M059J (cell line): ENCODE results near the gene ZNF200. TPM values are rescaled to one million over a fixed set of nuclear protein-coding genes. Genes with fewer than 3 reads are reported as not detected.
"Not testable (repeated sequence)": the region's sequence is repeated elsewhere in the genome, so short reads cannot be mapped to it uniquely, and the experiment has no call there.

Experiments used
- DNase-seq: peaks from one replicate; pipeline ENCODE4 v3.0.0-alpha.2; 2012; ENCODE audit warnings: low read depth
- total RNA-seq: library from RNA; depleted of rRNA; stranded (reverse); fragments of >200 nt; shearing (Covaris generic); gene quantifications from 2 replicates; pipeline ENCODE4 v1.2.3, GENCODE V29; 2014

The ZNF200 gene
- total RNA-seq, 1 experiment from 2014 or later = 17.4 TPM

DNA sequence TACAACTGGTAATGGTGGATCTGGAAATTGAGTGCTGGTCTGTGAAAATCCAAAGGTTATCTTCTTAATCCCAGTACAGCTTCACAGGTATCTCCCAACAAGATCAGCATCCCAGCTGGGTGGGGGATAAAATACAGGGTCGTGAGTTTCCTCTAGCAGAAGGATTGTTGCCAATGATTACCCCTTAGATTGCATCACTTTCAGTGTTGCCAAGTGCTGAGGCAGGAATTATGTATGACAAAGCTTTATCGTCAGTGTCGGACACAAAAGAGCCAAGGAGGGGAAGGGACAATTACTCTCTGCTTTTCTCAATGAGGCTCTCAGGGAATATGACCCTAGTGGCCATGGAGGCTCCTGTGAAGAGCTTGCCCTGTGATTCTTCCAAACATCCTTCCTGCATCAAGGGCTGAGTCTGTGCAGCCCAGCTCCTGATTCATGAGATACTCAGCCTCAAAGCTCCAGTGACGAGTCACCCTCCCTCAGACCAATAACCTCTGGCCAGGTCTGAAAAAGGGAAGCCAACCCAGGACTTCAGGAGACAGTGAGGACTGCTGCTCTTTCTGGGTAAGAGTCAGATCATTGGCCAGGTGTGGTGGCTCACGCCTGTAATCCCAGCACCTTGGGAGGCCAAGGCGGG is 31.9 kb downstream of the ZNF200 start:
- no peak for DNase-seq

DNA sequence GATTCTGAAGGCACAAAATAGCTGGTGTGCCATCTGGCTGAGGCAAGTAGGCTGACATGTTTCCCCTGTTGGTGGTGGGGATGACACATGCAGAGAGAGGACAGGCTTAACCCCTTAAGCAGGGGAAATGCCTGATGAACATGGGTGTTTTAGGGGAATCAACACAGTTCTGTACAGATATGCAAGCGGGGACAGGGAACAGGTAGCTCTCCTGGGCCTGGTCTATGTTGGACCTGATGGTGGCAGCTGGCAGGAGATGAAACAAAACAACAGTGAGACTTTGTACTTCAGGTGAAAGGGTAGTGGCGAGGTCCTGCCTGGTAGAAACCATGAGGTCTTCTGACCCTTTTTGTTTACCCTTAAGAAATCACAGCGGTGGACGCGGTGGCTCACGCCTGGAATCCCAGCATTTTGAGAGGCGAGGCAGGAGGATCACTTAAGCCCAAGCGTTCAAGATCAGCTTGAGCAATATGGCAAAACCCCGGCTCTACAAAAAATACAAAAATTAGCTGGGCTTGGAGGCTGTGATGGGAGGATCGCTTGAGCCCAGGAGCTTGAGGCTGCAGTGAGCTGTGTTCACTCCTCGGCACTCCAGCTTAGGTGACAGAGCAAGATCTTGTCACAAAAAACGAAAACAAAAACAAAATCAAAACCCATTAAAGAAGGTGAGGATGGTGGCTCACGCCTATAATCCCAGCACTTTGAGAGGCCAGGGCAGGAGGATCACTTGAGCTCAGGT is 36.5 kb downstream of the ZNF200 start:
- no peak for DNase-seq

DNA sequence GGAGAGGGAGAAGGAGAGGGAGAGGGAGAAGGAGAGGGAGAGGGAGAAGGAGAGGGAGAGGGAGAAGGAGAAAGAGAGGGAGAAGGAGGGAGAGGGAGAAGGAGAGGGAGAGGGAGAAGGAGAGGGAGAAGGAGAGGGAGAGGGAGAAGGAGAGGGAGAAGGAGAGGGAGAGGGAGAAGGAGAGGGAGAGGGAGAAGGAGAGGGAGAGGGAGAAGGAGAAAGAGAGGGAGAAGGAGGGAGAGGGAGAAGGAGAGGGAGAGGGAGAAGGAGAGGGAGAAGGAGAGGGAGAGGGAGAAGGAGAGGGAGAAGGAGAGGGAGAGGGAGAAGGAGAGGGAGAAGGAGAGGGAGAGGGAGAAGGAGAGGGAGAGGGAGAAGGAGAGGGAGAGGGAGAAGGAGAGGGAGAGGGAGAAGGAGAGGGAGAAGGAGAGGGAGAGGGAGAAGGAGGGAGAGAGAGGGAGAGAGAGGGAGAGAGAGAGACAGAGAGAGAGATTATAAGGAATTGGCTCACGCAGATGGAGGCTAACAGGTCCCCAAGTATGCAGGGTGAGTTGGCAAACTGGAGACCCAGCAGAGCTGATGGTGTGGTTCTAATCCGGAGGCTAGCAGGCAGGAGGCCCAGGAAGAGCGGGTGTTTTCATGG is 37.1 kb downstream of the ZNF200 start:
- DNase-seq = not testable (repeated sequence)

DNA sequence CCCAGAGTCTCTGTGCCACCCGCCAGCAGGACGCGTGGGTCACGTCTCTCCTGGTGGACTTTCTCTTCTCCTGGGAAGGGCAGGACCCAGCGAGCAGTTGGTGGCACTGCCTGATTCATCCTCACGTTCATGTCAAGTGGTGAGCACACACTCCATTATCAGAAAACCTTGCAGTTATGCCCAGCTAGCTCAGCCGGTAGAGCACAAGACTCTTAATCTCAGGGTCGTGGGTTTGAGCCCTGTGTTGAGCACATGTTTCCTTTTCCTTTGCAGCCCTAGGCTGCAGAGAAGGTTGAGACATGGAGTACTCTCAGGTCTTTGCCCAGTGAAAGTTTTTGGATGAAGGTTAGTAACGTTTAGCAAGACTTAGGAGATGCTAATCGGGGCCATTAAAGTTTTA is 39.0 kb downstream of the ZNF200 start:
- no peak for DNase-seq

DNA sequence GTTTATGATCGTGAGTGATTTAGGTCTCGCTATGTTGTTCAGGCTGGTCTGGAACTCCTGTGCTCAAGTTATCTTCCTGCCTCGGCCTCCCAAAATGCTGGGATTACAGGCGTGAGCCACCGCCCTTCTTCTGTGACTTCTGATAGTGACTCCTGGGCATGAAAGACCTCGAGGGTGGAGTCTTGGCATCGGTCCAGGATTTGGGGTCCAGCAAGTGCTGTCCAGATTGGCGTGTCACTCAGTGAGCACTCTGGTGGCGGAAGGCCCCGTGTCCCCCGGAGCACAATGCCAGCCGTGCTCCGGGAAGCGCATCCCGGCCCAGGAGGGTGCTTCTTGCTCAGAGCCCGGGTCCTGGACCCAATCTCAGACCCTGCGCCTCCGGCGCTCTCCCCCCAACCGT is 40.2 kb downstream of the ZNF200 start:
- DNase-seq = no peak

DNA sequence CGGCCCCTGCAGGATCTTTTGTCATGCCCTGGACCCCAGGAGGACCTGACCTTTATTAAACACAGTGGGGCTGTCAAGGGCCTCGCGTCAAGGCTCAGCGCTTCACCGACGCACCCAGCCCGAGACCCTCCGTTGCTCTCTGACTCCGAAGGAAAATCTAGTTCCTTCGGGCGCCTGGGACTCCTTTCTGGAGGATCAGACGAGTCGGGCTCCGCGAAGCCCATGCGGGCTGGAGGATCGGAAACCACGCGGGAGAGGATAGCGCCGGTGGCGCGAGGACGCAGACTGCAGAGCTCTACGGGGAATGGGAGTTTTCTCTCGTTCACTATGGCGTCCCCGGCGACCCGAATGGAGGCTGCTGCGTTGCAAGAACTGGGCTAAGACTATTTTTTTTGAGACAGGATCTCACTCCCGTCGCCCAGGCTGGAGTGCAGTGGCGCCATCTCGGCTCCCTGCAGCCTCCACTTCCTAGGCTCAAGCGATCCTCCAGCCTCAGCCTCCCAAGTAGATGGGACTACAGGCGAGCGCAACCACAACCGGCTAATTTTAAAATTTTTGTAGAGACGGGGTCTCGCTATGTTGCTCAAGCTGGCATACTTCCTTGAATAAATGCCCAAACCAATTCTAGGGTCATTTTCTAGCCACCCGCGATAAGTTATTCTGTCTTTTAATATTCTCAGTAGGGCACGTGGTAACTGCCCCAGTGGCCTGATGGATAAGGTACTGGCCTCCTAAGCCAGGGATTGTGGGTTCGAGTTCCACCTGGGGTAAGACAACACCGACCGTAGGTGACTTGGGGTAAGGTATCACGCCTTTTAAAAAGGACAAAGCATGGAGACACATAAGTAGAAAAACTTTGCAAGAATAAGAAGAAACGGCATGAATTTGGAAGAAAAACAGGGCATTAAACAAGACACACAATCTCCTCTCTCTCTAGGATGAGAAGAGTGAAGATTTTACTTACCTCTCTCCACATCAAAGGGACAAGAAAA is 41.4 kb downstream of the ZNF200 start:
- no peak for DNase-seq

DNA sequence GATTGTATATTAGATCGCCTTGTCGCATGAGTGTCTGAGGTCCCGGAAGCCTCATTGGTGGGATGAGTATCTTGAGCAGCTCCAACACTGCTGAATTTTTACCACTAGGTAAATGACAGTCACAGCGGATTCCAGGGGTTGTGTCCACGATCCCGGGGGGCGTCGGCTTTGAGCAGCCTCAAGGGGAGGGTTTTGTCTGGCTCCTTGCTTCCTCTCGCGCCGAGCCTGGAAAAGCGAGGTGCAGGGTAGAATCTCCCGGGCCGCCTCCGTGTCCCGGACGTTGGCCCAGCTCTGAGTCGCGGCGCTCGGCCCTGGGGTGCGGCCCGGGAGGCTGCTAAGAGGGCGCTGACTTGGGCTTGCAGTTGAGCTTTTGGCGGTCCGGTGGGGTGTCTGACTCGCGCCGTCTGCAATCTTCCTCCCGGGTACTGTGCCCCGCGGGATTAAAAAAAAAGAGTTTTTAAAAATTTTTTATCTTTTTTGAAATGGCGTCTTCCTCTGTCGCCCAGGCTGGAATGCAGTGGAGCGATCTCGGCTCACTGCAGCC is 42.4 kb downstream of the ZNF200 start:
- no peak for DNase-seq

DNA sequence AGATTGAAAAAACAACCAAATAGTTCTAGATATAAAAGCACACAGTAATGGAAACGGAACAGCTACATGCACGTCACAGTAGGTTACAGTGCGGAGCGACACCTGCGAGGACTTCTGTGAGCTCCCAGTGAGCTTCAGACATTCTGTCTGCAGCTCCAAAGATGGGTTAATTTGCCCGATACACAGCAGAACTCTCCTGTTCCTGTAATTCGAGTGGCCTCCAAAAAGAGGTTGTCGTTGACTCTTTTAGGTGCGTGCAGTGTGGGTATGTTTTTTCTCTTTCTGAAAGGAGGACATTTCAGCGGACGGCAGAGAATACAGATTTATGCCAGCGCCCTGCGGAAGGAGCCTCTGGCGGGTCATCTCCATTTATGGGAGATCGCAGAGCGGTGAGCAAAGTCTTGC is 44.0 kb downstream of the ZNF200 start:
- no peak for DNase-seq

DNA sequence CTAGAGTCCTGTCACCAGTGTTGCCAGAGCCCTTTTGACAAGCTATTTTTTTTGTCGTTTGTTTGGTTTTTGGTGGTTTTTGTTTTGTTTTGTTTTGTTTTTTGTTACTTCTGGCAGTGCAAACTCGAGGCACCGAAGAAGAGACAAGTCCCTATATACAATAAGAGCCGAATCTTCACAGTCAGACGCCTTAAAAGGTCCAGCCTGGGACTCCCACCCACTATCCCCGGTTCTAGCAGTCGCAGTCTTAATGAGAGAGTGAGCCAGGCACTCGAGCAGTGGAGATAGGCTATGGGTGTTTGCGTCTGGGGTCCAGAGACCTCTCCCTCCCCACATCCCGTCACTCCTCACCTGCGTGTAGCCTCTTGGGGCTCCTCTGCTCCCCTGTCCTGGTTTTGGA is 45.1 kb downstream of the ZNF200 start:
- DNase-seq = no peak

DNA sequence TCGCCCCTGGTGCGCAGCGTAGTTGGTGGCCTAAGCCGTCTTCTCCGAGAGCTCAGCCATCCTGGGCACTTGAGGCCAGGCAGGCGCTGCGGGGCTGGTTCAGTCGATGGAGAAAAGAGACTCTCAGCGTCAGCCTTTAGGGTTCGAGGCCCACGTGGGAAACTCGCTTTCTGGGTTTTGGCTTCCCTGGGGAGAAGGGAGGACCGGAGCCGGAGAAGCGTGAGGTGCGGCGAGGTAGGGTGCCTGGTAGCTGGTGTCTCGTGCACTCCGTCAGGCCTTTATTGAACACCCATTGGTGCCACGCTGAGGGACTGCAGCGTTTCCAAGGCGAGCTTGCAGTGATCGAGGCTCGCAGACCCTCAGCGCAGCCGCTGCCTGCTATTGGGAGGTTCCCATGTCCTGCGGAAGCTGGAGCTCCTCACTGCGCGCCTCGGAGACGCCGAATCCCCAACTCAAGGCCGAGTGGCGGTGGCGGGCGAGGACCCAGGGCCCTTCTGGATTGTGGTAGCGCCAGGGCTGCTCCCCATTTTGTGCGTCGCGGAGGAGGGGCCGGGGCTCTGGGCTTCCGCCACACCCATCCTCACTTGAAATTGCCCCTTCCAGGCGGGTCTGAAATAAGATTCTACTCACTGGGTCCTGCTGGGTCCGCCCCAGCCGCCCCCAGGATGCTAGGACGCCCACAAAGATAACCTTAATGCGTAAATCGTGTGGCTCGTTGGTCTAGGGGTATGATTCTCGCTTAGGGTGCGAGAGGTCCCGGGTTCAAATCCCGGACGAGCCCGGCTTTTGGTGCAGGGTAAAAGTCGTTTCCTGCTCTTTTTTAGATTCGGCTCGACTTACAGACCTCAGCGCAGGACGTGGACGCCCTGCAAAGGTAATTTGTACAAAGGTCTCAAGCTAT is 45.8 kb downstream of the ZNF200 start:
- peak; percentile 73 for DNase-seq

DNA sequence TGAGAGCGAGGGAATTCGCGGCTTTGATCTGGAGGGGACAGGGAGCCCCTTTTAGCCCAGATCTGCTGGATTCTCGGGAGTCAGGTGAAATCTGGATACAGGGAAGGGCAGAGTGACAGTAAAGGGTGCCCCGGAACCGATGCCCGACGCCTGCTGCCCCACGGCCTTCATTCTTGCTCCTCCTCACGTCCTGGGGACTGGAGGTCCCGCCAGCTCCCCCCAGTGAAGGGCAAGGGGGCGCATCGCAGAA is 46.4 kb downstream of the ZNF200 start:
- no peak for DNase-seq

DNA sequence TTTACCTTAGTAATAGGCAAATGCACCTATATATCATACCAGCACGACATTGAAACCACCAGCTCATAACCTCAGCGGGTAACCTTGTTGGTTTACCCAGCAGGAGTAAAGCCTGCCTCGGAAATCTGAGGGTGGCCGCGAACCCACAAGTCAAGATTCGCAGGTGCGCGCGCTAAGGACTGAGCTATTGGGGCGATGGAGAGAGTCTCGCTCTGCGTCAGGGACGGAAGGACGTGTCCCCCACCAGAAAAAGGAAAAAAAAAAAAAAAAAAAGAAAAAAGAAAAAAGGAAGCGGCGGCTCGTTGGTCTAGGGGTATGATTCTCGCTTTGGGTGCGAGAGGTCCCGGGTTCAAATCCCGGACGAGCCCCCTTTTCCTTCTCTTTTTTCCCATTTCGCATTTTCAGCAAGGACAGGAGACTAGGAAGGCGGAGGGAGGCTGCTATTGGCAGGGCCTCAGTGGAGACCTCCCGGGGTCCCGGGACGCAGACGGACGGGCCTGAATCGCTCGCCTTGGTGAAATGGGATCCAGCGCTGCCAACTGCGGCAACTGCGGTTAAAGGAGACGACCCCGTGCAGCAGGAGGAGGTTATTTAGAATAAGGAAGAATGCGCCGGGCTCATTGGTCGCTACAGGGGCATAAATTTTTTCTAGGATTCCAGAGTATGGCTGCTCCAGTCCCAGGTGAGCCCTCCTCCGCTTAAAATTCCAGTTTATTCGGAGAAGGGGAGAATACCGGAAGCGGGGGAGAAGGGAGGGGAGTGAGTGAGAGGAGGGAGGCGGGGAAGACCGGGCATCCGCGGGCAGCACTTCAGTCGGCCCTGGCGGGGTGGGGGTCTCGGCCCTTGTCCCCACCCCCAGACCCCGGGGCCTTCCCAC is 46.9 kb downstream of the ZNF200 start, which contains the start of gene OR1F1:
Gene OR1F1 (plus strand): TSS at position 407 of the 877 bp plus-strand sequence.
- DNase-seq = peak; percentile 77

DNA sequence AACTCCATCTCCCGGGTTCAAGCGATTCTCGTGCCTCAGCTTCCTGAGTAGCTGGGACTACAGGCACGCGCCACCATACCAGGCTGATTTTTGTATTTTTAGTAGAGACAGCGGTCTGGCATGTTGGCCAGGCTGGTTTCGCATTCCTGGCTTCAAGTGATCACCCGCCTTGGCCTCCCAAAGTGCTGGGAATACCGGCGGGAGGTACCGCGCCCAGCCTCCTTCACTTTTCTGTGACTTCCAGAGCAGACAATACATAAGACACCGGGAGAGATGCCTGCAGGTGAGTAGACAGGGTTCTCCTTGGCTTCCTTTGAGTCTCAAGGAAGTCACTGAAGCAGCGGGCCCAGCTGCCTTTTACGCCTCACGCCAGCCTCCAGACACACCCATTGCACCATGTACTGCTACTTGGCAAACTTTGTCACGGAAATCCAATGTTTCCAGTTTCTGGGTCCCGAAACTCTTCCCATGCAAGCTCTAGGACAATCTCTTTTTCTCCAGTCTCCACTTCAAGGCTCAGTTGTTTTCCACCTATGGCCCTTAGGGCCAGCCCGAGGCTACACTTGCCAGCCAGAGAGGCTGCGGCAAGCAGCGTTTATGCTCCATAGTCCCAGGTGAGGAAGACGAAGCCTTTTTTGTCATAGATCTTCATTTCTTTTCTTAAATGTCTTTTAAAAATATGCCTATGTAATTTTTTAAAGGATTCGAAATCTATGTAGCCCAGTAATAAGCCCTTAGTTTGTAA is 47.8 kb downstream of the ZNF200 start:
- no peak for DNase-seq

DNA sequence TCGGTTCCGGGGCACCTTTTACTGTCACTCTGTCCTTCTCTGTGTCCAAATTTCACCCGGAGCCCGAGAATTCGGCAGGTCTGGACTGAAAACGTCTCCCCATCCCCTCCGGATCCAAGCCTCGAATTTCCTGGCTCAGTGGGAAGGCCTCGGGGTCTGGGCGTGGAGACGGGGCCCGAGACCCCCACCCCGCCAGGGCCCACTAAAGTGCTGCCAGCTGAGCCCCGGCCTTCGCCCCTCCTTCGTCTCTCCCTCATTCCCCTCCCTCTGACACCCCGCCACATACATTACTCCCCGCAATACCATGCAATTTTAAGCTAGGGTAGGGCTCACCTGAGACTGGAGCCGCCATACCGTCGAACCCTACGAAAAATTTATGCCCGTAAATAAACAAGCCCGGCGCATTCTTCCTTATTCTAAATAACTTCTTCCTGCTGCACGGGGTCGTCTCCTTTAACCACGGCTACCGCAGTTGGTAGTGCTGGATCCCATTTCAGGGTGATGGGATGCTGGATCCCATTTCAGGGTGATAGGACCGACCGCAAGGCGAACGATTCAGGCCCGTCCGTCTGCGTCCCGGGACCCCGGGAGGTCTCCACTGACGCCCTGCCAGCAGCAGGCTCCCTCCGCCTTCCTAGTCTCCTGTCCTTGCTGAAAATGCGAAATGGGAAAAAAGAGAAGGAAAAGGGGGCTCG is 51.4 kb downstream of the ZNF200 start:
- DNase-seq = no peak

DNA sequence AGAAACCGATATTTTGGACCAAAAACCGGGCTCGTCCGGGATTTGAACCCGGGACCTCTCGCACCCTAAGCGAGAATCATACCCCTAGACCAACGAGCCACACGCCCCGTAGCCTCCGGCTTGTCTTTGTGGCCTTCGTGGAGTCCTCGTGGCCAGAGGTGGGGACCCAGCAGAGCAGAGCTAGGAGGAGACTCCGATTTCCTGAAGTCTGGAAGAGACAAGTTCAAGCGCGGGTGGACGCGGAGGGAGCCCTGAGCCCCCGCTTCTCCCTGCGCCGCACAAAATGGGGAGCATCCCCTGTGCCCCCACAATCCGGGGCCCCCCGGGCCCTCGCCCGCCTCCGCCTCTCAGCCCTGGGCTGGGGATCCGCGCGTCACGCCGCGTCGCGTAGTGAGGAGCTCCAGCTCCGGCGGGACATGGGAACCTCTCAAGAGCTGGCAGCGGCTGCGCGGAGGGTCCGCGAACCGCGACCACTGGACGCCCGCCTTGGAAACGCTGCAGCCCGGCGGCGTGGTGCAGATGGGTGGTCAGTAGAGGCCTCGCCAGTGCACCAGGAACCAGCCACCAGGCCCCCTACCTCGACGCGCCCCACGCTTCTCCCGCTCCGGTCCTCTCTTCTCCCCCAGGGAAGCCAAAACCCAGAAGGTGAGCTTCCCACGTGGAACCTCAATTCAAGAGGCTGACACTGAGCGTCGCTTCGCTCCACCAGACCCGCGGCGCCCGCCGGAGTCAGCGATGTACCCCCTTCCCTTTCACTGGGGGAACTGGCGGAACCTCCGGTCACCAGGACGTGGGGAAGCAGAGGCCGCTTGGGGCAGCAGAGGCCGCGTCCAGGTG is 52.1 kb downstream of the ZNF200 start:
- peak; percentile 79 for DNase-seq

DNA sequence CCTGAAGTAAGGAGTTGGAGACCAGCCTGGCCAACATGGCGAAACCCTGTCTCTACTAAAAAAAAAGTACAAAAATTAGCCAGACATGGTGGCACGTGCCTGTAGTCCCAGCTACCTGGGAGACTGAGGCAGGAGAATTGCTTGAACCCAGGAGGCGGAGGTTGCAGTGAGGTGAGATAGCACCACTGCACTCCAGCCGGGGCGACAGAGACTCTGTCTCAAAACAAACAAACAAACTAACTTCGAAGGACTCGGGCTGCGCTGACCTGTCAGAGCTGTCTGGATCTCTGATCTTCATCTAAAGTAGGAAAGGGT is 52.7 kb downstream of the ZNF200 start:
- DNase-seq = not testable (repeated sequence)

DNA sequence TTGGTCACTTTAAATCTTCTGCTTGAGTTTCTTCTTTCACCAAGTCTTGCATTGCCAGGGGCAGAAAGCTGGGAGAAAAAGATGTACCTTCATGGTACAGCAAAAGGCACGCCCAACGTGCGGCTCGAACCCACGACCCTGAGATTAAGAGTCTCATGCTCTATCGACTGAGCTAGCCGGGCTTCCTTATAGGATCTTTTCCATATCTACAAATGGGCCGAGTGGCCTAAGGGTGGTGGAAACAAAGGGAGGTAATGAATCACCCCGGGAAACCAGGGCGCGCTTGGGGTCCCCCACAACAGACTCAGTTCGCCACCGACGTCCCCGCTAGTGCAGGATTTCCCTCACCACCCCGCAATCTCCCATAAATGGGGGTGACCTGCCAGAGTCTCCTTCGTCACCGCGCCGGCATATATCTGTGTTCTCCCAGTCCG is 54.5 kb downstream of the ZNF200 start:
- DNase-seq = peak; percentile 53

DNA sequence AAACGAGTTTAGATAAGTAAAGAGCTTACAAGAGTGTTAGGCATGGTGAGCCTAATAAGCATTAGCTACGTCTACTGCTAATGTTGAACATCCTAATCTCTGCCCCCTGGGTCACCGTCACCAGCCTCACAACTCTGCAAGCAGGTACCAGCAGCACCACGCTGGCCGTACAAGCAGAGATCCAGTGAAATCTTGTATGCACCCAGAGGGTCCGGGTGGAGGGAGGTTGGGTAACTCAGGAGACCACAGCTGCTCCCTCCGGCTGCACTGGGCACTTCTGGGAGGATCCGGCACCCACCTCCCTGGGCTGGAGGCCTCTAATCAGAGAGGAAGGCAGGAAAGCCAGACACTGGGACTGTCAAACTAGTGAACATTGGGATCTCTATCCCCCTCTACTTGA is 55.3 kb downstream of the ZNF200 start:
- no peak for DNase-seq
